ENCODE measurements around the gene CSTF2. TPM values are rescaled to one million over a fixed set of nuclear protein-coding genes. Genes with fewer than 3 reads are reported as not detected.

CSTF2 gene
- total and polyA plus RNA-seq, 2 of the 4 experiments (the other 2 are of a cell fraction), result 22.8 to 30.3 TPM

DNA sequence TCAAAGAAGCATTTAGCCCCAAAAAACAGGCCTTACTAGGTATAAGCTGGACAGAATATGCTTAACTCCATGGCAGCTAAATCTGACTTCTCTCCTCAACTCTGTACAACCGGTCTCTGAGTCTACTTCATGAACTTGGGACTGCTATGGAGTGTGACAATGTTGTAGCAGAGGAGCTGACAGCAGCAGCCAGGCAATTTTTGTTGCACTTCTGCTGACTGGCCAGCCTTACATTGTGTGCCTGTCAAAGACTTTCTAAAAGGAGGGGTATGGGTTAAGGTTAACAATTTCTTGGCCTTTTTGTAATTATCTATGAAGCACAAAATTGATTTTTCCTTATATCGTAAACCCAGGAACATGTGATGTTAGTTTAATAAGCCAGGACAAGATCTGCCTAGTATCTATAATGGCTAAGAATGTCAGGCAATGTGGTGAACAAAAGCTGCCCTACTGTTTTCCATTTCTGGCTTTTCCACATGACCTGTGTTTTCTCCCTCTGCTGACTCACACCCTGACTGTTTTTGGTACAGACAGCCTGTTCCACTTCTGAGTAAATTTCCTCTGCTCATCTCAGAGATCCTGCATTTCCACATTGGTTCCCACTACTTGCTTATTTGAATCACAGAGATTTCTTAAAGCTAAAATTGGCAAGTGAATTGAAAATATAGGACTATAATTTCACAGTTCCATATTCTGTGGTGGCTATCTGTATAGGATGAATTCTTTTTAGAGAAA lies 44.6 kb downstream of the CSTF2 start:
- H4K8ac ChIP-seq (ENCODE audit: low read depth in 2 of 2, low read length in 2 of 2), result peak overlapping the region in 1 of 2 experiments; percentile 35; a peak in 1 of 4 replicates
- dilution Hi-C loops (cut with HindIII; ENCODE audit: low sequenced_read_pairs, unreplicated experiment) (no loop called here), in situ Hi-C loops (cut with MboI; ENCODE audit: low sequenced_read_pairs) (no loop called here), intact Hi-C loops (cut with micrococcal nuclease) (no loop called here)
- ATAC-seq (ENCODE audit: low read depth) (peak; percentile 81), DNase-seq (peak; percentile 57)
- H3K9me1 ChIP-seq (ENCODE audit: insufficient read depth, low read length), result no peaks in the 10 kb centered on the region
- peak overlapping the region; percentile 65; the same call in 1 of the 2 replicates for H3K4ac ChIP-seq (ENCODE audit: low read depth, low read length)
- 0 out of 2 replicates have a peak, but pooled peaks cover 2% of the 10 kb centered on the region for H3K4me1 ChIP-seq (ENCODE audit: control insufficient read depth, insufficient read depth, low read length)
- peak overlapping the region; percentile 70 for H2AK9ac ChIP-seq (replicated peaks; ENCODE audit: low read depth, low read length, poor library complexity)
- WGBS, 2 experiments (ENCODE audit: extremely low coverage in 2 of 2, insufficient read length in 1 of 2), result no CpG with 5 or more reads among the region's 2 CpGs
- ChIA-PET POLR2A (ENCODE audit: unreplicated experiment) (no interaction called here), CTCF (no interaction called here)
- no peak overlapping the region for H3K27ac ChIP-seq (ENCODE audit: insufficient read depth, low read length)
- H4K5ac ChIP-seq (ENCODE audit: low read depth, low read length), result no peak overlapping the region
- H3K9me3 ChIP-seq (ENCODE audit: control insufficient read depth, insufficient read depth, low read length), result no peaks in the 10 kb centered on the region
- no peak overlapping the region for H2AK5ac ChIP-seq (ENCODE audit: low read depth, low read length)
- no peak overlapping the region for H4K91ac ChIP-seq (ENCODE audit: insufficient read depth, low read depth, low read length)
- no peaks in the 10 kb centered on the region for H3K36me3 ChIP-seq (ENCODE audit: control insufficient read depth, insufficient read depth, low read length)
- H3K56ac ChIP-seq (ENCODE audit: extremely low read depth, insufficient read depth, low read length), result no peak overlapping the region
- peak overlapping the region; percentile 57 for H2BK120ac ChIP-seq (ENCODE audit: low read depth, low read length)
- H3K27me3 ChIP-seq (ENCODE audit: control insufficient read depth, insufficient read depth, low read length), result peaks cover 1% of the 10 kb centered on the region; the same call in 1 of the 2 replicates
- no peaks in the 10 kb centered on the region for H3K79me1 ChIP-seq (ENCODE audit: low read depth in 1 of 2, low read length in 2 of 2)
- no peak overlapping the region for H3K18ac ChIP-seq (ENCODE audit: low read depth, low read length)
- no peak overlapping the region for H2BK15ac ChIP-seq (ENCODE audit: low read depth, low read length)
- H4K20me1 ChIP-seq (ENCODE audit: insufficient read depth, low read length), result no peaks in the 10 kb centered on the region
- TF ChIP-seq RCOR1 (IDR thresholded peaks at IDR 0.05; ENCODE audit: insufficient replicate concordance, low read length) (no peak), SMC3 (IDR thresholded peaks at IDR 0.05; ENCODE audit: low read depth, low read length) (no peak), CHD1 (IDR thresholded peaks at IDR 0.05; ENCODE audit: low read depth, low read length) (no peak), POLR2A (IDR thresholded peaks at IDR 0.05; ENCODE audit: low read depth, low read length) (no peak)
- TF ChIP-seq, protein P1, sequence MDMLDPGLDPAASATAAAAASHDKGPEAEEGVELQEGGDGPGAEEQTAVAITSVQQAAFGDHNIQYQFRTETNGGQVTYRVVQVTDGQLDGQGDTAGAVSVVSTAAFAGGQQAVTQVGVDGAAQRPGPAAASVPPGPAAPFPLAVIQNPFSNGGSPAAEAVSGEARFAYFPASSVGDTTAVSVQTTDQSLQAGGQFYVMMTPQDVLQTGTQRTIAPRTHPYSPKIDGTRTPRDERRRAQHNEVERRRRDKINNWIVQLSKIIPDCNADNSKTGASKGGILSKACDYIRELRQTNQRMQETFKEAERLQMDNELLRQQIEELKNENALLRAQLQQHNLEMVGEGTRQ (IDR thresholded peaks at IDR 0.05; ENCODE audit: low read depth, low read length), result no peak
- TF ChIP-seq, protein P2, sequence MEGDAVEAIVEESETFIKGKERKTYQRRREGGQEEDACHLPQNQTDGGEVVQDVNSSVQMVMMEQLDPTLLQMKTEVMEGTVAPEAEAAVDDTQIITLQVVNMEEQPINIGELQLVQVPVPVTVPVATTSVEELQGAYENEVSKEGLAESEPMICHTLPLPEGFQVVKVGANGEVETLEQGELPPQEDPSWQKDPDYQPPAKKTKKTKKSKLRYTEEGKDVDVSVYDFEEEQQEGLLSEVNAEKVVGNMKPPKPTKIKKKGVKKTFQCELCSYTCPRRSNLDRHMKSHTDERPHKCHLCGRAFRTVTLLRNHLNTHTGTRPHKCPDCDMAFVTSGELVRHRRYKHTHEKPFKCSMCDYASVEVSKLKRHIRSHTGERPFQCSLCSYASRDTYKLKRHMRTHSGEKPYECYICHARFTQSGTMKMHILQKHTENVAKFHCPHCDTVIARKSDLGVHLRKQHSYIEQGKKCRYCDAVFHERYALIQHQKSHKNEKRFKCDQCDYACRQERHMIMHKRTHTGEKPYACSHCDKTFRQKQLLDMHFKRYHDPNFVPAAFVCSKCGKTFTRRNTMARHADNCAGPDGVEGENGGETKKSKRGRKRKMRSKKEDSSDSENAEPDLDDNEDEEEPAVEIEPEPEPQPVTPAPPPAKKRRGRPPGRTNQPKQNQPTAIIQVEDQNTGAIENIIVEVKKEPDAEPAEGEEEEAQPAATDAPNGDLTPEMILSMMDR (conservative IDR thresholded peaks at IDR 0.05; ENCODE audit: low read depth, low read length), result no peak
- TF ChIP-seq, protein P3, sequence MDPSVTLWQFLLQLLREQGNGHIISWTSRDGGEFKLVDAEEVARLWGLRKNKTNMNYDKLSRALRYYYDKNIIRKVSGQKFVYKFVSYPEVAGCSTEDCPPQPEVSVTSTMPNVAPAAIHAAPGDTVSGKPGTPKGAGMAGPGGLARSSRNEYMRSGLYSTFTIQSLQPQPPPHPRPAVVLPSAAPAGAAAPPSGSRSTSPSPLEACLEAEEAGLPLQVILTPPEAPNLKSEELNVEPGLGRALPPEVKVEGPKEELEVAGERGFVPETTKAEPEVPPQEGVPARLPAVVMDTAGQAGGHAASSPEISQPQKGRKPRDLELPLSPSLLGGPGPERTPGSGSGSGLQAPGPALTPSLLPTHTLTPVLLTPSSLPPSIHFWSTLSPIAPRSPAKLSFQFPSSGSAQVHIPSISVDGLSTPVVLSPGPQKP (IDR thresholded peaks at IDR 0.05; ENCODE audit: borderline replicate concordance, low read depth, low read length), result no peak
- no peak overlapping the region for H3K9ac ChIP-seq (ENCODE audit: low read depth, low read length)
- H2AFZ ChIP-seq (replicated peaks; ENCODE audit: low read length, poor library complexity), result peak overlapping the region; percentile 71
- no peak overlapping the region for H3K4me3 ChIP-seq (ENCODE audit: insufficient read depth, low read depth, low read length)
- H2BK5ac ChIP-seq (ENCODE audit: low read depth, low read length, poor library complexity, severe bottlenecking), result no peak overlapping the region
- H3K14ac ChIP-seq (replicated peaks; ENCODE audit: low read depth, low read length), result no peak overlapping the region
- no TSS peak for BruUV-seq (replicated peaks)
- no peak overlapping the region for H2BK20ac ChIP-seq (ENCODE audit: low read depth, low read length)
- no peak overlapping the region for H3K4me2 ChIP-seq (ENCODE audit: low read depth, low read length)
- H3K23ac ChIP-seq (ENCODE audit: low read depth, low read length), result peak overlapping the region; percentile 69; the same call in 1 of the 2 replicates
